Epithelial cell of proximal tubule (primary cell): ENCODE data around the gene SETBP1. TPM values are rescaled to one million over a fixed set of nuclear protein-coding genes. Genes with fewer than 3 reads are reported as not detected.

ENCODE experiments used
- DNase-seq: peaks from one replicate; pipeline ENCODE4 v3.0.0-alpha.2; 2011; ENCODE audit warnings: low read depth
- H3K4me3 ChIP-seq: 2 replicates; pipeline ENCODE4 v1.5.1; 2011; ENCODE audit warnings: low read depth, mild to moderate bottlenecking, low read length
- CTCF ChIP-seq: conservative IDR thresholded peaks from 2 replicates; pipeline ENCODE4 v1.5.1; 2012; ENCODE audit warnings: low read depth, mild to moderate bottlenecking, low read length
- total RNA-seq: library from RNA; depleted of rRNA; stranded (reverse); fragments of >200 nt; gene quantifications from 2 replicates; pipeline ENCODE4 v1.2.3, GENCODE V29; 2015

The SETBP1 gene
- total RNA-seq, 1 donor from 2014 or later, result 2.4 TPM

GRCh38 chr18:44638811-44639210 is 41.9 kb upstream of the SETBP1 start:
- TF ChIP-seq CTCF, result no peak
- no peak for DNase-seq
- no peak overlapping the region for H3K4me3 ChIP-seq

GRCh38 chr18:44643004-44643403 is 37.7 kb upstream of the SETBP1 start:
- DNase-seq, result no peak
- H3K4me3 ChIP-seq, result no peak overlapping the region
- no peak for TF ChIP-seq CTCF

- no peak for DNase-seq
- TF ChIP-seq CTCF, result no peak
- H3K4me3 ChIP-seq, result no peak overlapping the region
Measured at GRCh38 chr18:44651478-44651877, 29.2 kb upstream of the SETBP1 start.

- TF ChIP-seq CTCF, result no peak
- H3K4me3 ChIP-seq, result no peak overlapping the region
- DNase-seq, result no peak
Measured at GRCh38 chr18:44651918-44652572, 28.6 kb upstream of the SETBP1 start.

- no peak overlapping the region for H3K4me3 ChIP-seq
- TF ChIP-seq CTCF, result no peak
Measured at GRCh38 chr18:44652722-44653121, 28.0 kb upstream of the SETBP1 start.

DNA sequence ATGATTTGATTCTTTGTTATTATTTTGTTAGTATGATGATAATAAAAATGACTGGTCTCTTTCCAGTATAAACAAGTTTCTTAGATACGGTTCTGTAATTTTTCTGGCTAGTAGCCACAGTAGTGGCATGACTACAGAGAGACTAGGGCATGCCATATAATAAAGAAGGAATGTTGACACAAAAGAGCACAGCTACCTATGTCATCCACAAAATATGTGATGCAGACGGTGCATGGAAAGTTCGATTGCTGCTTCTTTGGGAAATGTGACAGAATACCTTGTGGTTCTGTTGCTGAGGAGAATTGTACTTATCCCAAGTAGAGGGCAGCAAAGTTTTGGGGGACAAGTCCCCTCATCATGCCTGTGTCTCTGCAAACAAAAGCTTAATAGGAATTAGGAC is 26.1 kb upstream of the SETBP1 start:
- no peak for TF ChIP-seq CTCF
- H3K4me3 ChIP-seq, result no peak overlapping the region
- DNase-seq, result peak; percentile 85

More at GRCh38 chr18:44652722-44653121, 28.0 kb upstream of the SETBP1 start:
- DNase-seq, result no peak

DNA sequence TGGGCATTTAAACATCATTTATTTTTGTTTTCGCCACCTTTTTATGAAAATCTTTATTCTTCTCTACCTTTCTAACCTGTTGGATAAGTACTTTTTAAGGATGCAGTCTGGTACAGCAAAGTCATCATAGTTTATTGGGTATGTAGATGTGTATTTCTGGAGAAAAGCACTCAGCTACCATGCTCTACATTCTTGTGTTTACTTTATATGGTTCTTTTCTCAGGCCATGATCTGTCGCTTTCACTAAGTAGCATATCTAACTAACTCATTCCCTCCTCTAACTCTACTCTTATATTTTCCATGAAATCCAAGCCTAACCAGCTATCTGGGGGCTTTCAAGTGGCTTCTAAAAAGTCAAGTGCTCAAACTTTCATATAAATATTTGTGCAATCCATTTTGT is 25.3 kb upstream of the SETBP1 start:
- DNase-seq, result no peak
- no peak overlapping the region for H3K4me3 ChIP-seq
- no peak for TF ChIP-seq CTCF
